Stimulated activated CD4-positive, alpha-beta T cell treated with anti-CD3 and anti-CD28 coated beads, Interleukin-4, amount 100 ng/mL, for 48 hours (primary cell): ENCODE data around the gene HSFX2.
A peak's percentile ranks its signal among the peaks of the same experiment; 100 is the strongest.
"Not testable (repeated sequence)": the region's sequence is repeated elsewhere in the genome, so short reads cannot be mapped to it uniquely, and the experiment has no call there.

Source experiments
- DNase-seq, 2 donors: peaks; one replicate each; pipeline ENCODE4 v3.0.0-alpha.2; 2020; ENCODE audit warnings: low read depth in 2 of 2

Gene HSFX2, protein sequence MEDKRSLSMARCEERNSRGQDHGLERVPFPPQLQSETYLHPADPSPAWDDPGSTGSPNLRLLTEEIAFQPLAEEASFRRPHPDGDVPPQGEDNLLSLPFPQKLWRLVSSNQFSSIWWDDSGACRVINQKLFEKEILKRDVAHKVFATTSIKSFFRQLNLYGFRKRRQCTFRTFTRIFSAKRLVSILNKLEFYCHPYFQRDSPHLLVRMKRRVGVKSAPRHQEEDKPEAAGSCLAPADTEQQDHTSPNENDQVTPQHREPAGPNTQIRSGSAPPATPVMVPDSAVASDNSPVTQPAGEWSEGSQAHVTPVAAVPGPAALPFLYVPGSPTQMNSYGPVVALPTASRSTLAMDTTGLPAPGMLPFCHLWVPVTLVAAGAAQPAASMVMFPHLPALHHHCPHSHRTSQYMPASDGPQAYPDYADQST

DNA sequence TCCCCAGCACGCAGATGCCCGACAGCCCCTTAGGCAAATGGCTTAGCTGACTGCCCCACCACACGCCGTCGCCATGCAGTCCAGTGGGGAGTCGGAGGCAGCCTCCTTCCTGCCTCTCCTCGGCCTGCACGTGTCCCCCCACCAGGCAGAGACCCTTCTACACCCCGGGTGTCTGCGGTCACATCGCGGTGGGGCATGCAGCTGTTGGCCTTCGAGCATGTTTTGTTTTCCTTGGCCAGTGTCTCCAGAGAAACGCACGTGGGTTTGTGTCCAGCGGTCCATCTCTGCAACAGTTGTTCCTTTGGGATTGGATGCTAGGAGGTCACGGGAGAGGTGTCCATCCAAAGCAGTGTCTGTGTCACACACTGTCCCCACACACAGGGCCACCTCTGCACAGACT is at the start of gene HSFX2:
Gene HSFX2, minus strand, starts transcription at position 101 of the 400 bp plus-strand sequence. CDS start 614 bp downstream, outside the sequence.
- DNase-seq = not testable (repeated sequence)

DNA sequence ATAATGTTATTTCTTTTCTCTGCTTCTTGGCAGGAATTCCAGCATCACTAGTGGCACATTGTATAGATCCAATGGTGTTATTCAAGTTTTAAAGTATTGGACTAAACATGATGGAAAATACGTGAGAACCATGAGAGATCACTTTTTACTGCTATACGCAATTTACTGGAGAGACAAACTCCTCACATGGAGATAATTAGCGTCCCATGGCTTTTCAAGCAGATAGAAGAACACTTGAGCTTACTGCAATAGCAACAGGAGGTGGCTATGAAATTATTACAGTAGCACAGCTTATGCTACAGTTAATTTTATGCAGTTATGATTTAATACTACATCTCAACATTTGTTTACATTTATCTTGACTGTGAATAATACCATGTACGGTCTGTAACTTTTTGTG is 48.4 kb upstream of the HSFX2 start:
- no peak for DNase-seq

DNA sequence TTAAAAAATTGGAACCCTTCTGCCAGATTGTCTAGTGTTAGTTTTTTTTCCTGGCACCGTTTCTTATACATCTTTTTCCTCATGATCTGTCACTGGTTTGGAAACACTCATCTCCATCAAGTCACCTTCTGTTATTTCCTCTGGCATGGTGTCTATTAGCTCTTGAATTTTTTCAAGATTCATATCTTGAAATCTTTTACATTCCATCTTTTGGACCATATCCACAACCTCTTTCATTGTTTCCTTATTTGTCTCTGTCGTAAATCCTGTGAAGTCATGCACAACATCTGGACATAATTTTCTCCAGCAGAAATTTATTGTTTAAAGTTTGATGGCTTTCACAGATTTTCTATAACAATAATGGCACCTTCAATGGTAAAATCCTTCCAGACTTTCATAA is 46.7 kb upstream of the HSFX2 start:
- no peak for DNase-seq

DNA sequence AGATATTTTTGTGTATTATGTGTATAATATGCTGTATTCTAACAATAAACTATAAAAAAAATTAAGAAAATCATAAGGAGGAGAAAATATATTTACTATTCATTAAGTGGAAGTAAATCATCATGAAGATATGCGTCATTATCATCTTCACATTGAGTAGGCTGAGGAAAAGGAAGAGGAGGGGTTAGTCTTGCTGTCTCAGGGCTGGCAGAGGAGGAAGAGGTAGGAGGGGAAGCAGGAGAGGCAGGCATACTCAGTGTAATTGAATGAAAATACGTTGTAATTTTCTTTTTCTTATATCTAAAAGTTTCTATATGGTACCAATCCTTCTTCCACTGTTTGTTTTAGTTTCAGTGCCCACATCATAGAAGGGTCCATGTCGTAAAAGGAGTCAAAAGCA is 46.3 kb upstream of the HSFX2 start:
- no peak for DNase-seq

DNA sequence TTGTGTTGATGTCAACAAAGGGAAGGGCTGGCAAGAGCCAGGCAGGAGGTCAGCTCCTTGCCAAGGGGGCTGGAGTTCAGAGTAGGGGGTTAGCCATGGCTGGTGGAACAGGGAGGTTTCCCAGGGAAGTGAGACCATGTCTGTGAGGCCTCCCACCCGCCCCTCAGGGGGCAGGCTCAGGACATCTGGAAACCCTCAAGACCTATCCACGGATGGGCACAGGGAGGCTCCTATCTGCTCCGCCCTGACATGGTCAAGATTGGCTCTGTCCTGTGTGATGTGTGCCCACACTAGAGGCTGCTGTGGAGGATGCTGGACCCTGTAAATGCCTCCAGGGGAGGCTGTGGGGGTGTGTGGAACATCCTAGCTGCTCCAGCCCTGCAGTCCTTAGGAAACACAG is 44.5 kb upstream of the HSFX2 start:
- no peak for DNase-seq

DNA sequence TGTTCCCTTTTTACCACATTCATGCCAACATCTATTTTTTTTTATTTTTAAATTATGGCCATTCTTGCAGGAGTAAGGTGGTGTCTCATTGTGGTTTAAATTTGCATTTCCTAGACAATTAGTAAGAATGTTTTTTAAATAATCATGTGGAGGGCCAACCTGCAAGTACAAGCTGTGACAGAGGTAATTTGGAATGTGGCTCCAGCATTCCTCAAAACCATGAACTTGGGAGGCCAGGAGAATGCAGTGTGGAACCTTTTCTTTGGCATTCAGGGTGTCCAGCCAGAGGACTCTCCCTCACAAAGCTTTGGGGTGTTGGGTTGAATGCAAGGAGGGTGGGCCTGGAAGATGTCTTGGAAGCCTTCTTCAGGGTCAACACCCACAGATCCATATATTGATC is 43.7 kb upstream of the HSFX2 start:
- DNase-seq = no peak

DNA sequence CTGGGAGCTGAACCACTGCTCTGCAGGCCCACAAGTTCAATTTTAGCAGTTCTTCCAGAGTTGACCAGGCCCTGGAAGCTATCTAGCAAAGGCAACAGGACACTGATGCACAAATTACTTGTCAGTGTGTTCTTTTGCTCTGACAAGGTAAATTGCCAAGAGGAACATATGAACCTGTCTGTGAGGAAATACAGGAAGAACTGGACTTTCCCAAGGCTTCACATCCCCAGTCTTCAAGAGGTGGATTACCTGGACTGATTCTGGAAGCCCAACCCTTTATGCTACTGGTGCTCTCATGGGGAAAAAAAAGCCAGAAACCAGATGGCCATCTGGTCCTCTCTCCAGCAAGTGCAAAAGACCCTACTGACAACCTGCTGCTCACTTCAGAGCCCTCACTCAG is 38.4 kb upstream of the HSFX2 start:
- no peak for DNase-seq

DNA sequence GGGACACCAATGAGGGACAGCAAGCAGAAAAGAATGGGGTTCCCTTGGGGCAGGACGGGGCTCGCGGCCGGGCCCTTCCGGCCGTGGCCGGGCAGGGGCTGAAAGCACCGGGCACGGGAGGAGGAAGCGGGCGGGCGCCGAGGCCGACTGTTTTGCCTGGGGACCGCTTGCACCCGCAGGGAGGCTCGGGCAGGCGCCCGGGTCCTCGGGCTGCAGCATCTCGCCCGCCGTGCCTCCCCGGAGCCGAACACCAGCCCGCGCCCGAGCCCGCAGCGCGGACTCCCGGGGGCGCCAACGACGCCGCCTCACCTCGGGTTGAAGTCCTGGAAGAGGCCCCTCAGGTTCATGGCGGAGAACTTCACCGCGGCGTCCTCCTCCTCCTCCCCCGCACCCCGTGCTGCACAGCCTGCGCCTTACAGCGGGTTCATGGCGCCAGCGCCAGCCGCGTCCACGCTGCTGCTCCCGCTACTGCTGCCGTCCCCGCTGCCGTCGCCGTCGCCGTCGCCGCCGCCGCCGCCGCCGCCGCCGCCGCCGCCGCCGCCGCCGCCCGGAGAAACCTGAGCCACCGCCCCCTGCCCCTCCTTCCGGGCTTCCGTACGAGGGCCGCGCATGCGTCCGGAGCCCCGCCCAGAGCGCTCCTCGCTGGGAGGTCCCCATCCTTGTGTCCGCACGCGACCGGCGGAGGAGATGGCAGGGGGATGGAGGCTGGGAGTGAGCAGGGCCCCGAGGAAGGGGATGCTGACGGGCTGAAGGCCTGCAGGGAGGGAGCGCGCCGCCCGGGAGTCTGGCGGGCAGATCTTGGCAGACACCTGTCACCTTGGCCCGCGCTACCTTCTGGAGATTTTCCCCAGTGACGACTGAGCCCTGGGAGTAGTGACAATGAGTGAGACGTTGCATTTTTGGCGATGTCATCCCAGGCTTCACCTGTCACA is 36.4 kb upstream of the HSFX2 start, which contains the start of gene TMEM185A:
Gene TMEM185A, minus strand, starts transcription at position 559 of the 932 bp plus-strand sequence. Its CDS starts 212 bp downstream, at position 347.
- DNase-seq = peak; percentile 60 to 64

DNA sequence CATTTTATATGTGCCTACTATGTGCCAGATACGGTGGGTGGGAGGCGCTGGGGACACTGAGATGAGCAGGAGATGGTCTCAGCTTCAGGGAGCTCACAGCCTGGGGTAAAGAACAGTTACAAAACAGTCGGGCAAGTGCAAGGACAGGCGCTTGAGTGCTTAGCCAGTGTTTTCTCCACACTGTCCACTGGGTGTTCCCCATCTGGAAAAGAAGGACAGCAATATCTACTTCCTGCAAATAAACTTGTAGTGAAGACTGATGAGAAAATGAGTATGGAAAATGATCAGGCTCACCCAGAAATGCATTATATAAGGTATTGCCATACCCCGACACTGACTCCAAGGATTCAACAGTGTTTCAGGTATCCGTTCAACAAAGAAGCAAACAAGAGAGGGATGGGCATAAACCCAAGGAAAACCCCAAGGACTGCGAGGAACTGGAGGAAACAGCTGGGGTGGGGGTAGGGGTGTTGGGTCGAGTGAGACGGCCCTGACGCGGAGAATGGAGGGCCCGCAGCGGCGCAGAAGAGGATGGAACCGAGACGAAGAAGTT is 35.6 kb upstream of the HSFX2 start:
- DNase-seq = no peak

DNA sequence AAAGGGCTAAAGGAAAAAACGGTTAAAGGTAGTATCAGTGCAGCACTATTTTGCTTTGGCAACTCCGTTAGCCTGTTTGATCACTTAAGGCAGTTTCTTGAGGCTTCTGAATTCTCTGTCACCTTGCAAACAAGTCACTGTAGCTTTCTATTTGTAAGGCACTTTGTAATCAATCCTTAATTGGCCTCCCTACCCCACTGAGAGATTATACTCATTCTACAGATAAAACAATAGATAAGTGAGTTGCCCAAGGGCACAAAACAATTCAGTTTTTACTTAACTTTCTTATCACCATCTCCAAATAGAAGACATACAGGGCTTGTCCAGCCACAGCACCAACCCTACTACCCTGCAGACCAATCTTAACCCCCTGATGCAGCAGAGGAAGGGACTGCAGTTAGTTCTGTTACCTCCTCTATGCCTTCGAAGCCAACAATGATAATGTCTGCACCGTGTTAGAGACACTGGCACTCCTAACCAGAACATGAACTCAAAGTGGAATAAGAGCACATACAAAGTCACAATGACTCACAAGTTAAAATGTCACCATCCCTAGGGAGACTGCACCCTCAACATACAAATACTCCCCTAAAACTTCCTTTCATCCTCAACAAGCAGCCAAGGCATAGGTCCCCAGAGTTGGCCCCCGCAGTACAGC is 34.7 kb upstream of the HSFX2 start:
- no peak for DNase-seq

DNA sequence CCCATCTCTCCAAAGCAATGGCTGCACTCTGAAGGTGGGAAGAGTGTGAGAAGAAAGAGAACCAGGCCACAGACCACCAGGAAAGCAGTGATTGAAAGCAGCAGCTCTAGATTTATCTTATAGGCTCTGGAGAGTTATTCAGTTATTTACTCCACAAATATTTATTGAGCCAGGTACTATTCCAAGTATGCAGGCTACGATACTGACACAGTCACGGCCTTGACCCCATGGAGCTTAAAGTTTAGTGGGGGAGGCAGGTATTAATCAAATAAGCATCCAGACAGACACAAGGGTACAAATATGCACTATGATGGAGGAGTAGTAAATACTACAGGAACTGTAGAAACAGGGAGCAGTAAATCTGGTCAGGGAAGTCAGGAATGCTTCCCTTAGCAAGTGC is 33.7 kb upstream of the HSFX2 start:
- DNase-seq = no peak

DNA sequence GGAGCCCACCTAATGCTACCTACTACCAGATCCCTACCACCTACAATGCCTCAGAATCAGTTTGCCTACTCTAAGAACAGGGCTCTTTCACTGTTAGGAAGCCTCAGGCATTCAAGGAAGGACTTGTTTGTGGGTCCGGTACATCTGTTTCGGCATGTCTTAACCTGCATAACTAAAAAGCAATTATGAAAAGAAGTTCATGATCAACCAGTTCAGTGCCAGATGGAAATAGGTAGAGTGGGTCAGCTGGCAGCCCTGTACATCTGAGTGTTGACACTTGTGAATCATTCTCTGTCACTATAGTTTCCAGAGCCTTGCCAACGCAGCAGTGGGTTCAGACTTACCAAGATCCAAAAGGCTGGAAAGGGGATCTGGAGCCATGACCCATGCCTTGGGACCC is 33.2 kb upstream of the HSFX2 start:
- DNase-seq = no peak

DNA sequence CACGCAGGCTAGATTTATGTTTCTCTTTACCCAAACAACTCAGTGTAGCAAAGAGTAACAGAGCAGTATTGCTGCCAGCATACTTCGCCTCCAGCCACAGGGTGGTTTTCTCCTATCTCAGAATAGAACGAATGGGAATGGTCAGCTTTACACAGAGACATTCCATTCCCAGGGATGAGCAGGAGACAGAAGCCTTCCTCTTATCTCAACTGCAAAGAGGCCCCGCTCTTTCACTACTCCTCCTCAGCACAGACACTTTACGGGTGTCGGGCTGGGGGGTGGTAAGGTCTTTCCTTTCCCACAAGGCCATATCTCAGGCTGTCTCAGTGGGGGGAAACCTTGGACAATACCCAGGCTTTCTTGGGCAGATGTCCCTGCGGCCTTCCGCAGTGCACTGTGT is 31.7 kb upstream of the HSFX2 start:
- DNase-seq = not testable (repeated sequence)

DNA sequence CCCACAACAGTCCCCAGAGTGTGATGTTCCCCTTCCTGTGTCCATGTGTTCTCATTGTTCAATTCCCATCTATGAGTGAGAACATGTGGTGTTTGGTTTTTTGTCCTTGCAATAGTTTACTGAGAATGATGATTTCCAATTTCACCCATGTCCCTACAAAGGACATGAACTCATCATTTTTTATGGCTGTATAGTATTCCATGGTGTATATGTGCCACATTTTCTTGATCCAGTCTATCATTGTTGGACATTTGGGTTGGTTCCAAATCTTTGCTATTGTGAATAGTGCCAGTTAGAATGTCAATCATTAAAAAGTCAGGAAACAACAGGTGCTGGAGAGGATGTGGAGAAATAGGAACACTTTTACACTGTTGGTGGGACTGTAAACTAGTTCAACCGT is 24.5 kb upstream of the HSFX2 start:
- not testable (repeated sequence) for DNase-seq

DNA sequence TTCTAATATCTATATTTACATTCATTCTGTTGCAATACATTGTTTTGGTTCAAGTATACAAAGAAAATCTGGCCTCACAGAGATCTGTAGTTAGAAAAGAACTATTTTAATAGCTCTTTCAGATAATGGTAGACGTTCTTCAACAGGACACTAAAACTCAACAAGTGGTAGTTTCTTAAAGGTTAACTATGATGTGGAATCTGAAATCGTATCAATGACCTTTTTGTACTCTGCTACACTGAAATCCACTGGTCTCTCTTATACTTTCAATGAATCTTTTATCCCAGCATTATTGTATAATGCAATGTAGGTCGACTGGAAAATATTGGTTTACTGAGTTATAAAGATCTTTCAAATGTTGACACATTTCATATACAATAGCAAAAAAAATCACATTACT is 23.8 kb upstream of the HSFX2 start:
- no peak for DNase-seq

DNA sequence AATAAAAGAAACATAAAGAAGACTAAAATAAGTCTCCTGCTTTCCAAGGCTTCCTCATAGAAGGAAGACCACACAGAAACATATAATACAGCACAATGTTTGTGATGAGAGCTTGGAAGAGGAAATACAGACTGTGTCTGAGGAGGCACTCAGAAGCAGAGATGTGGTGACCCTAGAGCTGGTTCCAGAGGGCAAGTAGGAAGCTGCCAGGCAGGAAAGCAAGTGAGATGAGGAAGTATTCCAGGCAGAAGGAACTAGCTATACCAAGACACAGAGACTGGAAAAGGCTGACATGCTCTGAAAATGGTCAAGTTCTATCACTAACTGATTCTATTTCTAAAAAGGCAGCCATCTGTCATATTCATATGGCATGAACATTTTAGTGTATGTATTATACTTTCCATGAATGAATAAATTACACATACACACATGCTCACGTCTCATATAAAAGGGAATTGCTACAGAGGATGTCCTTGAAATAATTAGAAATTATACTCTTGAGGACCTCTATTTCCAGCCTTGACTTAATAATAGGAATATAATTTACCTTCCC is 16.6 kb upstream of the HSFX2 start:
- no peak for DNase-seq

DNA sequence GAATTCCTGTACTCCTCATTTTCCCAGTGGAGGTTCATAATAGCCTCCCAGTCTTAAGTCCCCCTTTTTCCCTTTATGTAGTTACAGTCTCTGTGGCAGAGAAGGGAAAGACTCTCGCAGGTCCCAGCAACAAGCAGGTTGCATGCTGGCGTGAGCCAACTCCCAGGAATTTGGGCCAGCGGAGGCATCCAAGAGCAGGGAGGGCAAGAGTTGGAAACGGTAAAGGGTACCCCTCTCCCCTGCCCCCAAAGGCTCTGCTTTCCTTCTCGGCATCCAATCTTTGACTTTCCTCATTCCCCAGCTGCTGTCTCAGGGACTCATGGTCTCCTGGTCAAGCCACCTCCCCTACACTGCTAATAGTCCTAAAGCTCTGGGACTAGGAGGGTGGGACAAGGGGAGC is 15.4 kb upstream of the HSFX2 start:
- DNase-seq = no peak

DNA sequence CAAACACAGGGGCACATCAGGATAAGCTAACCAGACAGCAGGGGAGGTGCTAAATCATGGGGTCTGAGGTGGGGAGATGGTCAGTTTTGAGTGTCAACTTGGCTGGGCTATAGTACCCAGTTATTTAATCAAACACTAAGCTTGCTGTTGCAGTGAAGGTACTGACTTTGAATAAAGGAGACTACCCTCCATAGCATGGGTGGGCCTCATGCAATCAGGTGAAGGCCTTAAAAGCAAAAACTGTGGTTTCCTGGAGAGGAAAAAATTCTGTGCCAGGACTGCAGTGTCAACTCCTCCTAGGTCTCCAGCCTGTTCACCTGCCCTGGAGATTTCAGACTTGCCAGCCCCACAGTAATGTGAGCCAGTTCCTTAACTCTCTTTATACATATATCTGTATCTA is 12.6 kb upstream of the HSFX2 start:
- no peak for DNase-seq

DNA sequence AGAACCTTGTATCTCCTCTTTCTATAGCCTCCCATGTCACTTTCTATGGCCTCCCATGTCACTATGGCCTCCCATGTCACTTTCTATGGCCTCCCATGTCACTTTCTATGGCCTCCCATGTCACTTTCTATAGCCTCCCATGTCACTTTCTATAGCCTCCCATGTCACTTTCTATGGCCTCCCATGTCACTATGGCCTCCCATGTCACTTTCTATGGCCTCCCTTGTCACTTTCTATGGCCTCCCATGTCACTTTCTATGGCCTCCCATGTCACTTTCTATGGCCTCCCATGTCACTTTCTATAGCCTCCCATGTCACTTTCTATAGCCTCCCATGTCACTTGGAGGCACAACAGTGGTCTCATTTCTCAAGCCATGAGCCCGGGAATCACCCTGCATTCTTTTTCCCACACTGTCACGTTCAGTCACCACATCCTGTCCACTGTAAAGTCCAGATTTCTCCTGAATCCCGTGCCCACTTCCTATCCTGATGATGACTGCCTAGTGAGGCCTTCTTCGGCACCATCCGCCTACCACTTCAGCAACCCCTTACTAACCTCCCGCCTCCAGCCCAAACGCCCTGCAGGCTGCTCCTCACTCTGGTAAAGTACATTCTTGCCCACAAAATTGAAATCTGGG is 10.3 kb upstream of the HSFX2 start:
- not testable (repeated sequence) for DNase-seq

DNA sequence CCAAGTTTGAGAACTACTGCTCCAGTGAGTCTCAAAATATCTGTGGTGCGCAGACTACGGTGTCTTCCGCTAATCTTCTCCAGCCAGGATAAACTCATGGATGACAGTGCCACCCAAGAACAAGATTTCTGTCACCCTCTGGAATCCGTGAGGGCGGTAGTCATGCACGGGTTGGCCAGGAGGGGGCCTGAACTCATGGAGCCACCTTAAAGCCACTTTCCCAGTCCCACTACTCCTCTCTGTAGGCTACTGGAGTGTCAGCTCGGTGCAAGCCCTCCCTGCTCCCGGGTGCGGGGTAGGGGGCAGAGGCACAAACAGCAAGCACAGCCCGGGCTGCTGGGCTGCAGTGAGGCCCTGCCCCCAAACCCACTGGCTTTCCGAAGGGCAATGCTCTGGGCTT is 3.5 kb upstream of the HSFX2 start:
- DNase-seq = not testable (repeated sequence)

DNA sequence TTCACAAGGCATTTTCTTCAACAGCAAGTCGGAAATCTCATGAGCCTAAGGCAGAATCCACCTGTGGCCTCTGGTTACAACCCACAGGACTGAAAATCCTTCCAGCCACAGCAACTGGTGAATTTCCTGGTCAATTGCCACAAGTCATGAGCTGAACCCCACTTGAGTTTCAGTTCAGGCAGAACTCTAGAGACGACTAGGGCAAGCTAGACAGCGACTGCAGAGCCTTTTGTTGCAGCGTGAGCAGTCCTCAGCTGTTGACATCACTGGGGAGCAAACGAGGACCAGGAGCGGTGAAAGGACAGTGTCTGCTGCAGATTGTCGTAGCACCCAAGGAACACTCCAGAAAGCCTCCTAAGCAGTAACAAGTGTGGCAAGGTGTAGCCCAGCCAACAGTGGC is 829 bp upstream of the HSFX2 start:
- not testable (repeated sequence) for DNase-seq
